Thyroid gland (tissue), 4 donors: ENCODE measurements around the gene DNAAF1. TPM values are rescaled to one million over a fixed set of nuclear protein-coding genes. Genes with fewer than 3 reads are reported as not detected.

ENCODE experiments used
- DNase-seq, 2 donors: peaks; one replicate each; pipeline ENCODE4 v3.0.0-alpha.2; 2019
- H3K27ac ChIP-seq, 3 donors: fragments of 200-600 bp; sonication (generic); 1 replicate in 2 of 3; 2 replicates in 1 of 3; pipeline ENCODE4 v1.5.1; 2016 to 2019; ENCODE audit warnings: mild to moderate bottlenecking in 1 of 3, moderate library complexity in 1 of 3
- H3K27me3 ChIP-seq: fragments of 200-600 bp; sonication (generic); one replicate; pipeline ENCODE4 v1.5.1; 2019
- H3K36me3 ChIP-seq, 2 donors: fragments of 200-600 bp; sonication (generic); one replicate each; pipeline ENCODE4 v1.5.1; 2016 to 2019
- H3K4me1 ChIP-seq, 2 donors: fragments of 200-600 bp; sonication (generic); one replicate each; pipeline ENCODE4 v1.5.1; 2017 to 2019
- H3K4me3 ChIP-seq, 3 donors: fragments of 200-600 bp; sonication (generic); replicated peaks in 1 of 3; 1 replicate in 2 of 3; 2 replicates in 1 of 3; pipeline ENCODE4 v1.5.1; 2016; ENCODE audit warnings: mild to moderate bottlenecking in 1 of 3
- H3K9me3 ChIP-seq: fragments of 200-600 bp; sonication (generic); one replicate; pipeline ENCODE4 v1.5.1; 2017
- CTCF ChIP-seq, 6 experiments: fragments of 200-600 bp in 3 of 6; fragments of 450-650 bp in 3 of 6; sonication (generic) in 3 of 6; IDR thresholded peaks; one replicate each; pipeline ENCODE4 v1.5.1; 2016 to 2019; ENCODE audit warnings: antibody characterized with exemption in 6 of 6, mild to moderate bottlenecking in 2 of 6, inconsistent platforms in 1 of 6, moderate library complexity in 1 of 6
- POLR2A ChIP-seq, 2 donors: fragments of 450-650 bp; IDR thresholded peaks; one replicate each; pipeline ENCODE4 v1.6.1; 2017; ENCODE audit warnings: antibody characterized with exemption in 2 of 2, mild to moderate bottlenecking in 2 of 2, moderate library complexity in 1 of 2
- WGBS, 2 donors: methylation state at CpG; one replicate each; pipeline ENCODE4 v1.1.5; 2017; 5-methylcytosine and 5-hydroxymethylcytosine counted together
- intact Hi-C: fragments of 100-400 bp; cut with DNase I; formaldehyde crosslinking; loops from one replicate; pipeline ENCODE4 v1.15.1; 2023
- total RNA-seq, 4 donors: library from RNA; depleted of rRNA; stranded (reverse); fragments of >200 nt; gene quantifications; one replicate each; pipeline ENCODE4 v1.2.3, GENCODE V29; 2016

Gene DNAAF1
- total RNA-seq, 4 donors from 2014 or later, result 1.5 to 11.2 (median 2.8) TPM

- WGBS, 2 donors, result 82 to 92% methylated on average over 9 to 10 of the region's 10 CpGs
- intact Hi-C loops, result no loop called here
Observed at GRCh38 chr16:84121007-84121406, 24.1 kb upstream of the DNAAF1 start.

GRCh38 chr16:84124257-84125073 is 20.6 kb upstream of the DNAAF1 start:
- no peak overlapping the region for H3K4me3 ChIP-seq
- no peak for TF ChIP-seq CTCF (IDR thresholded peaks at IDR 0.05)
- TF ChIP-seq POLR2A (IDR thresholded peaks at IDR 0.05), result no peak
- H3K4me1 ChIP-seq, result peaks cover 0 to 4% of the 10 kb centered on the region in 2 donors
- peaks cover 21 to 22% of the 10 kb centered on the region in 2 donors for H3K36me3 ChIP-seq
- no peaks in the 10 kb centered on the region for H3K27me3 ChIP-seq
- DNase-seq, result no peak
- no peaks in the 10 kb centered on the region for H3K9me3 ChIP-seq
- H3K27ac ChIP-seq, result peak overlapping the region in 1 of 3 donors; percentile 39
- intact Hi-C loops, result no loop called here
- WGBS, 2 donors, result 77 to 80% methylated on average over 7 of the region's 7 CpGs

More at GRCh38 chr16:84121007-84121406, 24.1 kb upstream of the DNAAF1 start:
- TF ChIP-seq CTCF (IDR thresholded peaks at IDR 0.05), result no peak
- TF ChIP-seq POLR2A (IDR thresholded peaks at IDR 0.05), result no peak
- H3K4me3 ChIP-seq, result no peak overlapping the region
- H3K27ac ChIP-seq, result no peak overlapping the region
- no peaks in the 10 kb centered on the region for H3K27me3 ChIP-seq
- H3K4me1 ChIP-seq, result peaks cover 7 to 17% of the 10 kb centered on the region in 2 donors
- DNase-seq, result no peak
- peaks cover 10 to 11% of the 10 kb centered on the region in 2 donors for H3K36me3 ChIP-seq
- no peaks in the 10 kb centered on the region for H3K9me3 ChIP-seq

GRCh38 chr16:84131117-84131516 is 14.0 kb upstream of the DNAAF1 start:
- Histone ChIP-seq H3K27ac (no peak overlapping the region), H3K27me3 (no peaks in the 10 kb centered on the region), H3K36me3 (peaks cover 16 to 20% of the 10 kb centered on the region in 2 donors), H3K4me1 (peaks cover 34 to 39% of the 10 kb centered on the region in 2 donors), H3K9me3 (no peaks in the 10 kb centered on the region), H3K4me3 (no peak overlapping the region)
- TF ChIP-seq CTCF (IDR thresholded peaks at IDR 0.05) (no peak), POLR2A (IDR thresholded peaks at IDR 0.05) (no peak)
- intact Hi-C loops, result no loop called here
- no peak for DNase-seq
- WGBS, 2 donors, result 86 to 90% methylated on average over 5 of the region's 5 CpGs

- Histone ChIP-seq H3K9me3 (no peaks in the 10 kb centered on the region), H3K27ac (peak overlapping the region; percentile 71 to 74 (median 72)), H3K4me1 (peaks cover 46 to 53% of the 10 kb centered on the region in 2 donors), H3K27me3 (no peaks in the 10 kb centered on the region), H3K36me3 (peaks cover 16 to 20% of the 10 kb centered on the region in 2 donors), H3K4me3 (no peak overlapping the region)
- TF ChIP-seq CTCF (IDR thresholded peaks at IDR 0.05), result no peak
- TF ChIP-seq POLR2A (IDR thresholded peaks at IDR 0.05), result no peak
- no peak for DNase-seq
- 61 to 64% methylated on average over 7 of the region's 7 CpGs for WGBS, 2 donors
- intact Hi-C loops, result no loop called here
Observed at GRCh38 chr16:84132527-84133285, 12.4 kb upstream of the DNAAF1 start.
